Fibroblast of mammary gland (primary cell): ENCODE measurements around the gene SORCS1.

Experiments
- DNase-seq: peaks from one replicate; pipeline ENCODE4 v3.0.0-alpha.2; 2010; ENCODE audit warnings: low read depth
- H3K4me3 ChIP-seq: 2 replicates; pipeline ENCODE4 v1.5.1; 2011; ENCODE audit warnings: low read depth, mild to moderate bottlenecking, low read length, moderate library complexity; ENCODE audit not compliant: control insufficient read depth
- TF ChIP-seq, protein P1 (sequence below): conservative IDR thresholded peaks from 2 replicates; pipeline ENCODE4 v1.5.1; 2011; ENCODE audit warnings: low read depth, low read length, inconsistent platforms; ENCODE audit not compliant: control insufficient read depth, insufficient read depth

Gene SORCS1

DNA sequence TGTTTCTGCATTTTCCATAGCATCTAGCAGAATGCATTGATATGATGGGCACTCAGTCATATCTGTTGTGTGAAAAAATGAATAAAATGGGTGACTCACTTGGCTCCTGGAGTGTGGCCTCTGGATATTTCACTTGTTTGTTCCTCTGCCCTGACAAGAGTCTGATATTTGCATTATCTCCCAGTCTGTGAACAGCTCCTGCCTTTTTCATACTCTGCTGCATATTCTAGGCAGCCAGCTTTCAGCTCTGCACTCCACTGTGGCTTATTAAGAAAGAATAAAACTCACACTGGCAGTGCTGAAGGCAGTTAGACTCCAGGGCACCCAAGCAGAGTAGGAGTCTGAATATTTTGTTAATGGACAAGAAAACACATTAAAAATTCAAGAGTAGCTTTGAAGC is 623.9 kb downstream of the SORCS1 start:
- no peak for DNase-seq
- no peak overlapping the region for H3K4me3 ChIP-seq
- TF ChIP-seq, protein P1, sequence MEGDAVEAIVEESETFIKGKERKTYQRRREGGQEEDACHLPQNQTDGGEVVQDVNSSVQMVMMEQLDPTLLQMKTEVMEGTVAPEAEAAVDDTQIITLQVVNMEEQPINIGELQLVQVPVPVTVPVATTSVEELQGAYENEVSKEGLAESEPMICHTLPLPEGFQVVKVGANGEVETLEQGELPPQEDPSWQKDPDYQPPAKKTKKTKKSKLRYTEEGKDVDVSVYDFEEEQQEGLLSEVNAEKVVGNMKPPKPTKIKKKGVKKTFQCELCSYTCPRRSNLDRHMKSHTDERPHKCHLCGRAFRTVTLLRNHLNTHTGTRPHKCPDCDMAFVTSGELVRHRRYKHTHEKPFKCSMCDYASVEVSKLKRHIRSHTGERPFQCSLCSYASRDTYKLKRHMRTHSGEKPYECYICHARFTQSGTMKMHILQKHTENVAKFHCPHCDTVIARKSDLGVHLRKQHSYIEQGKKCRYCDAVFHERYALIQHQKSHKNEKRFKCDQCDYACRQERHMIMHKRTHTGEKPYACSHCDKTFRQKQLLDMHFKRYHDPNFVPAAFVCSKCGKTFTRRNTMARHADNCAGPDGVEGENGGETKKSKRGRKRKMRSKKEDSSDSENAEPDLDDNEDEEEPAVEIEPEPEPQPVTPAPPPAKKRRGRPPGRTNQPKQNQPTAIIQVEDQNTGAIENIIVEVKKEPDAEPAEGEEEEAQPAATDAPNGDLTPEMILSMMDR, result no peak

DNA sequence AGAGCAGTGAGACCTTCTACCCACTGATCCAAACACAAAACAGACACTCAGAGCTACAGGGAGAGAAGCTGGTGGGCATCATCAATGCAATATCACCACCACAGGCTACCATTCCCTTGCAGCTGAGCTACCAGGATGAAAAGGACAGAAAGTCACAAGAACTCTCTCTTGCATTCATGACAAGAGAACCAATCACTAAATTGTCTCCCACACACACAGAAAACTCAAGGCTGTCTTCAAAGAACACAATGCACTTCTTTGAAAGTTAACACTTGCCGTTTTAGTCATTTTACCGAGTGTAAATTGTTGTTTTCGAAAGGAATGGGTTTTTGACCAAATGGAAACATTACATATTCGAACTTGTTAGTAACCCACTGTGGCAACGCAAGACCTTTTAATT is 626.6 kb downstream of the SORCS1 start:
- DNase-seq, result no peak
- TF ChIP-seq, protein P1, result no peak
- no peak overlapping the region for H3K4me3 ChIP-seq

DNA sequence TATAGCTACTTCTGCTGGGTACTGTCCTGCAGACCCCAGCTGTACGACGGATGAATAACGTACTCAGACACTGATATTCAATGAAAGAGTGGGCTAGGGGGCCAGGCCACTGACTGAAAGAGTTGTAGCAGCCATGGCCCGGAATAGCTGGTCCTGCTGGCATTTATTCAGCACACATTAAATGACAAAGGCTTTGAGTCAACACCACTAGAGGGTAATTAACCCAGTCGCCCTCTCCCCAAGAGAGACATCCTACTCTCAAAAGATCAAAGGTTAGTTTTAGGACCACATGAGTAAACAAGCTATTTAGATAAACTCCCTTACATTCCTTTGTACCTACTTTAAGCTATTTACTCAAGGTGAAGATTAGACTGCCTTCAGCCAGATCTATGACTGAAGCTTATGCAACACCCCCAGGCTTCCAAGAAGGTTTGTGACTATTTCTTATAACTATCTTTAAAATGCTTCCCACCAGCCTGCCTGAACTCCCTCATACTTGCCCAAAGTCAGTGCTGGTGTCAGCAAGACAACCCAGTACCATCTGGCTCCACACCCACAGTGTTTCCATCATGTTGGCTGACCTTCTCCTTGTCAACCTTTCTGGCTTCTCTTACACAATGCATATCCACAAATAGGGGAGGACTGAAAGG is 629.1 kb downstream of the SORCS1 start:
- DNase-seq, result no peak
- TF ChIP-seq, protein P1, result no peak
- no peak overlapping the region for H3K4me3 ChIP-seq

DNA sequence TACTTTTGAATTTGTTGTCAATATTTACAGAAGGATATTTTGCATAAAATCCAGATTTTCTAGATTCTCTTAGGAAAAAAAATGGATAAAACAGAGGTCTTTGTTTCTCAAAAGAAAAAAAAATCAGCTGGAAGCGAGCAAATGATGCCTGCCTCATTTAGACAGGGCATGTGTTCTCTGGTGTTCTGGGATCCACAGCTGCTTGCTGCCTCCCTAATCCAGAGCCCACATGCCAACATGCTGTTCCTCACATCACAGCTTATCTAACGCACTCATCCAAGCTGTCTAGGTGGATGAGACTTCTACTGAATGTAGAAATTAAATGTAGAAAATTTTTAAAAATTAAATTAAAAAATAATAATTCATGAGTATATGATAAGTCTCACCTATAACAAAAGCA is 630.1 kb downstream of the SORCS1 start:
- TF ChIP-seq, protein P1, result no peak
- no peak for DNase-seq
- no peak overlapping the region for H3K4me3 ChIP-seq

DNA sequence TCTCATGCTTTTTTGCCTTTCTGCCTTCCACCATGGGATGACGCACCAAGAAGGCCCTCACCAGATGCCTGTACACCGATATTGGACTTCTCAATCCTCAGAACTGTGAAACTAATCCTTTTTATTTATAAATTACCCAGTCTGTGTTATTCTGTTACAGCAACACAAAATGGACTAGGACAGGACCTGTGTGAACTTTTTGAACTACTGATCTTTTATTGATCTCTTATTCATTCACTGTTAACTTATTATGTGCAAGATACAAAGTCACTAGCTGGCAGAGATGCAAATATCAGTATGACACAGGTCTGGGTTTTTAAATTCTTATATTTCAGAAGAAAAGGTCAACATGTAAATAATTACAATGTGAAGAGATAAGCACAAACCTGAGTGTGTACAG is 635.8 kb downstream of the SORCS1 start:
- H3K4me3 ChIP-seq, result no peak overlapping the region
- TF ChIP-seq, protein P1, result no peak
- no peak for DNase-seq

DNA sequence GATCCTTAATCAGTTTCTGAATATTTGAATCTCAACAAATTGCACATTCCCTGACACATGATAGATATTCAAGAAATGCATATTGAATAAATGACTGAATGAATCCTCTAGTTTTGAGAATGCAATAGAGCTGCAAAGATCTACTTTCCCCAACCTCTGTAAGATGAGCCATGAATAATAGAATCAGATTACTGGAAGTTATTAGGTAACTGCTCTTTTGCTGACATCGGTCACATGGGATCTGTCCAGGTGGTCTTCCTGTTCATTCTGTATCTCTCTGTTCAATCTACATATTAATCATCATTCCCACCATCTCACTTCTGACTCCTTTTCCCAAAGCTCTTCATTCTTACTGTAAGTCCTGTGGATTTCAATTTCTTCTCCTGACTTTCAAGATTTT is 638.7 kb downstream of the SORCS1 start:
- H3K4me3 ChIP-seq, result no peak overlapping the region
- DNase-seq, result no peak
- TF ChIP-seq, protein P1, result no peak
